OCI-LY3 (cell line): ENCODE data around the gene TSPEAR.

ENCODE experiments used
- CTCF ChIP-seq: fragments of 200-600, 300-600 bp; sonication (generic); IDR thresholded peaks from 2 replicates; pipeline ENCODE4 v1.5.1; 2014; ENCODE audit warnings: antibody characterized with exemption, low read length, low read depth
- EZH2phosphoT487 ChIP-seq: fragments of 200-600 bp; shearing (Covaris generic); IDR thresholded peaks from 2 replicates; pipeline ENCODE4 v1.6.1; 2018; ENCODE audit warnings: antibody characterized with exemption, mixed run types, low read depth

GRCh38 chr21:44684483-44684882 is 26.9 kb downstream of the TSPEAR start:
- TF ChIP-seq CTCF (no peak), EZH2phosphoT487 (no peak)
